ENCODE data around the gene IZUMO4.
"Not testable (repeated sequence)": the region's sequence is repeated elsewhere in the genome, so short reads cannot be mapped to it uniquely, and the experiment has no call there.

The IZUMO4 gene

GRCh38 chr19:2081873-2082810, 14.6 kb upstream of the IZUMO4 start:
- DNase-seq (ENCODE audit: low read depth), result peak; percentile 34

GRCh38 chr19:2083174-2083854, 13.4 kb upstream of the IZUMO4 start:
- peak; percentile 58 for DNase-seq (ENCODE audit: low read depth)

GRCh38 chr19:2084993-2085720, 11.6 kb upstream of the IZUMO4 start:
- peak; percentile 87 for DNase-seq (ENCODE audit: low read depth)

GRCh38 chr19:2086695-2087620, 9.8 kb upstream of the IZUMO4 start:
- peak; percentile 59 for DNase-seq (ENCODE audit: low read depth)

GRCh38 chr19:2087621-2088100, 9.1 kb upstream of the IZUMO4 start:
- DNase-seq (ENCODE audit: low read depth), result no peak

- DNase-seq (ENCODE audit: low read depth), result no peak
These were observed 7.6 kb upstream of the IZUMO4 start for GRCh38 chr19:2089001-2089711.

GRCh38 chr19:2089727-2090053, 7.0 kb upstream of the IZUMO4 start:
- no peak for DNase-seq (ENCODE audit: low read depth)

- not testable (repeated sequence) for DNase-seq (ENCODE audit: low read depth)
These were observed 4.7 kb upstream of the IZUMO4 start for GRCh38 chr19:2091926-2092525.

- peak; percentile 87 for DNase-seq (ENCODE audit: low read depth)
These were observed 658 bp upstream of the IZUMO4 start, which contains the start of gene MOB3A for GRCh38 chr19:2096034-2096479. Gene MOB3A (minus strand): TSS chr19:2096326. CDS start chr19:2078560, 17,766 bp downstream.

- DNase-seq (ENCODE audit: low read depth), result peak; percentile 43
These were observed 629 bp downstream of the IZUMO4 start for GRCh38 chr19:2097203-2097885.

GRCh38 chr19:2097886-2098327, 1.2 kb downstream of the IZUMO4 start:
- DNase-seq (ENCODE audit: low read depth), result no peak

GRCh38 chr19:2099054-2099501, 2.4 kb downstream of the IZUMO4 start:
- no peak for DNase-seq (ENCODE audit: low read depth)

GRCh38 chr19:2099937-2100718, 3.4 kb downstream of the IZUMO4 start:
- DNase-seq (ENCODE audit: low read depth), result no peak

GRCh38 chr19:2100719-2101061, 4.0 kb downstream of the IZUMO4 start:
- no peak for DNase-seq (ENCODE audit: low read depth)

- no peak for DNase-seq (ENCODE audit: low read depth)
These were observed 5.0 kb downstream of the IZUMO4 start for GRCh38 chr19:2101417-2102335.

GRCh38 chr19:2103045-2103707, 6.5 kb downstream of the IZUMO4 start:
- DNase-seq (ENCODE audit: low read depth), result no peak

All from activated T-cell treated with anti-CD3 and anti-CD28 coated beads for 48 hours (primary cell).